Bronchial epithelial cell (primary cell): ENCODE results near the gene CDH13. TPM values are rescaled to one million over a fixed set of nuclear protein-coding genes. Genes with fewer than 3 reads are reported as not detected.
A peak's percentile ranks its signal among the peaks of the same experiment; 100 is the strongest.

Experiments
- DNase-seq: peaks from one replicate; pipeline ENCODE4 v3.0.0-alpha.2; 2010; ENCODE audit warnings: low read depth
- FAIRE-seq: peaks from 2 replicates; lab custom pipeline; 2011; peaks lifted over from hg19 to GRCh38; lab: Jason Lieb, UNC
- H3K27me3 ChIP-seq: 2 replicates; pipeline ENCODE4 v1.5.1; 2011; ENCODE audit warnings: low read length; ENCODE audit not compliant: control insufficient read depth, insufficient read depth
- H3K36me3 ChIP-seq: 2 replicates; pipeline ENCODE4 v1.5.1; 2011; ENCODE audit warnings: low read length; ENCODE audit not compliant: control insufficient read depth, insufficient read depth
- H3K4me3 ChIP-seq: 2 replicates; pipeline ENCODE4 v1.5.1; 2011; ENCODE audit warnings: mild to moderate bottlenecking, low read depth, low read length, control low read depth
- CTCF ChIP-seq: IDR thresholded peaks from 2 replicates; pipeline ENCODE4 v1.5.1; 2011; ENCODE audit warnings: mild to moderate bottlenecking, moderate library complexity, low read length, control low read depth, inconsistent platforms; ENCODE audit not compliant: insufficient read depth, severe bottlenecking
- total RNA-seq: library from RNA; depleted of rRNA; stranded (reverse); fragments of >200 nt; gene quantifications from 2 replicates; pipeline ENCODE4 v1.2.1, GENCODE V29; 2014

The CDH13 gene
- total RNA-seq, 1 donor from 2014 or later = 31.3 TPM

- no peak overlapping the region for H3K4me3 ChIP-seq
- FAIRE-seq = no peak
- no peak for TF ChIP-seq CTCF
Observed at GRCh38 chr16:83516931-83517330, 890.2 kb downstream of the CDH13 start.

GRCh38 chr16:83517398-83517797 lies 890.6 kb downstream of the CDH13 start:
- Histone ChIP-seq H3K4me3 (no peak overlapping the region), H3K27me3 (no peaks in the 10 kb centered on the region), H3K36me3 (no peaks in the 10 kb centered on the region)
- TF ChIP-seq CTCF = no peak
- no peak for FAIRE-seq
- peak; percentile 30 for DNase-seq

More at GRCh38 chr16:83516931-83517330, 890.2 kb downstream of the CDH13 start:
- Histone ChIP-seq H3K27me3 (no peaks in the 10 kb centered on the region), H3K36me3 (no peaks in the 10 kb centered on the region)
- DNase-seq = no peak

GRCh38 chr16:83520596-83520995 lies 893.8 kb downstream of the CDH13 start:
- Histone ChIP-seq H3K4me3 (no peak overlapping the region), H3K36me3 (no peaks in the 10 kb centered on the region), H3K27me3 (no peaks in the 10 kb centered on the region)
- no peak for DNase-seq
- TF ChIP-seq CTCF = no peak
- FAIRE-seq = no peak

GRCh38 chr16:83530293-83530692 lies 903.5 kb downstream of the CDH13 start:
- FAIRE-seq (no peak), DNase-seq (no peak)
- no peak for TF ChIP-seq CTCF
- Histone ChIP-seq H3K4me3 (no peak overlapping the region), H3K27me3 (no peaks in the 10 kb centered on the region), H3K36me3 (no peaks in the 10 kb centered on the region)

GRCh38 chr16:83532634-83533033 lies 905.9 kb downstream of the CDH13 start:
- no peaks in the 10 kb centered on the region for H3K36me3 ChIP-seq
- H3K27me3 ChIP-seq = no peaks in the 10 kb centered on the region
- no peak overlapping the region for H3K4me3 ChIP-seq
- DNase-seq (no peak), FAIRE-seq (no peak)
- no peak for TF ChIP-seq CTCF

- FAIRE-seq = peak; percentile 72
- H3K36me3 ChIP-seq = no peaks in the 10 kb centered on the region
- H3K4me3 ChIP-seq = no peak overlapping the region
- peak; percentile 91 for DNase-seq
- no peak for TF ChIP-seq CTCF
- H3K27me3 ChIP-seq = no peaks in the 10 kb centered on the region
Observed at GRCh38 chr16:83533193-83533592, 906.4 kb downstream of the CDH13 start.
